Lower leg skin (tissue), 4 donors: ENCODE results near the gene PLPPR3. TPM values are rescaled to one million over a fixed set of nuclear protein-coding genes. Genes with fewer than 3 reads are reported as not detected.
A peak's percentile ranks its signal among the peaks of the same experiment; 100 is the strongest.

Experiments
- DNase-seq, 2 donors: peaks; one replicate each; pipeline ENCODE4 v3.0.0-alpha.2; 2019; ENCODE audit warnings: low spot score in 2 of 2
- H3K4me3 ChIP-seq: fragments of 200-600 bp; sonication (generic); 2 replicates; pipeline ENCODE4 v1.5.1; 2017; ENCODE audit warnings: mild to moderate bottlenecking, low read depth; ENCODE audit not compliant: poor library complexity, severe bottlenecking
- POLR2A ChIP-seq, 2 donors: fragments of 450-650 bp; IDR thresholded peaks; one replicate each; pipeline ENCODE4 v1.6.1; 2016 to 2017; ENCODE audit warnings: antibody characterized with exemption in 2 of 2, mild to moderate bottlenecking in 1 of 2, moderate library complexity in 1 of 2
- WGBS, 2 donors: methylation state at CpG; one replicate each; pipeline ENCODE4 v1.1.5; 2018; 5-methylcytosine and 5-hydroxymethylcytosine counted together
- intact Hi-C: fragments of 100-400 bp; cut with DNase I; formaldehyde crosslinking; loops from one replicate; pipeline ENCODE4 v1.15.0; 2023; ENCODE audit warnings: low total_unique reads
- total RNA-seq, 4 donors: library from RNA; depleted of rRNA; stranded (reverse); fragments of >200 nt; gene quantifications; one replicate each; pipeline ENCODE4 v1.1.0, GENCODE V29; 2016
- TF ChIP-seq, protein P1 (sequence below), 3 donors: fragments of 450-650 bp; IDR thresholded peaks; one replicate each; pipeline ENCODE4 v1.5.1; 2016; ENCODE audit warnings: antibody characterized with exemption in 3 of 3, mild to moderate bottlenecking in 3 of 3, moderate library complexity in 2 of 3

PLPPR3 gene
- total RNA-seq, 4 donors from 2014 or later: not detected

DNA sequence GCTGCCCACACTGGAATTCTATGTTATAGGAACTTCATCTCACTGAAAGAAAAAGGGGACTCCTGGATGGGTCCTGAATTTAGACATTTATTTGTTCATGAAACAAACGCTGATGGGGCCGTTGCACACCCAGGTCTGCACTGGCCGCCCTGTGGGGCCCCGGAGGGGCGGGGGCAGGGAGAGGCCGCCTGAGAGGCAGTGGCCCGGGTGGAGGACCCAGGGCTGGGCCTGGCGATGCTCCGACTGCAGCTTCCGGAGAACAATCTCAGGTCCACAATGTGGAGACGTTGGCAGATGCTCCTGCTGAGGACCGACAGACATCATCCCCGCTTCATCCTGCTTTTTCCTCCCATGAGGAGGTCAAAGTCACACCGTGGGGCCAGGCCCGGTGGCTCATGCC lies 40.8 kb downstream of the PLPPR3 start:
- 88 to 92% methylated on average over 14 to 15 of the region's 15 CpGs for WGBS, 2 donors
- TF ChIP-seq POLR2A (IDR thresholded peaks at IDR 0.05): no peak
- TF ChIP-seq, protein P1, sequence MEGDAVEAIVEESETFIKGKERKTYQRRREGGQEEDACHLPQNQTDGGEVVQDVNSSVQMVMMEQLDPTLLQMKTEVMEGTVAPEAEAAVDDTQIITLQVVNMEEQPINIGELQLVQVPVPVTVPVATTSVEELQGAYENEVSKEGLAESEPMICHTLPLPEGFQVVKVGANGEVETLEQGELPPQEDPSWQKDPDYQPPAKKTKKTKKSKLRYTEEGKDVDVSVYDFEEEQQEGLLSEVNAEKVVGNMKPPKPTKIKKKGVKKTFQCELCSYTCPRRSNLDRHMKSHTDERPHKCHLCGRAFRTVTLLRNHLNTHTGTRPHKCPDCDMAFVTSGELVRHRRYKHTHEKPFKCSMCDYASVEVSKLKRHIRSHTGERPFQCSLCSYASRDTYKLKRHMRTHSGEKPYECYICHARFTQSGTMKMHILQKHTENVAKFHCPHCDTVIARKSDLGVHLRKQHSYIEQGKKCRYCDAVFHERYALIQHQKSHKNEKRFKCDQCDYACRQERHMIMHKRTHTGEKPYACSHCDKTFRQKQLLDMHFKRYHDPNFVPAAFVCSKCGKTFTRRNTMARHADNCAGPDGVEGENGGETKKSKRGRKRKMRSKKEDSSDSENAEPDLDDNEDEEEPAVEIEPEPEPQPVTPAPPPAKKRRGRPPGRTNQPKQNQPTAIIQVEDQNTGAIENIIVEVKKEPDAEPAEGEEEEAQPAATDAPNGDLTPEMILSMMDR (IDR thresholded peaks at IDR 0.05): no peak
- H3K4me3 ChIP-seq: no peak overlapping the region
- DNase-seq: no peak
- intact Hi-C loops: no loop called here

- peak; percentile 84 to 94 for DNase-seq
Observed at GRCh38 chr19:778910-779653, 42.7 kb downstream of the PLPPR3 start.

GRCh38 chr19:776549-776948 lies 45.2 kb downstream of the PLPPR3 start:
- H3K4me3 ChIP-seq: no peak overlapping the region
- TF ChIP-seq, protein P1 (IDR thresholded peaks at IDR 0.05): no peak
- no peak for TF ChIP-seq POLR2A (IDR thresholded peaks at IDR 0.05)
- no peak for DNase-seq
- intact Hi-C loops: no loop called here
- WGBS, 2 donors: 59 to 81% methylated on average over 16 to 18 of the region's 18 CpGs

More at GRCh38 chr19:778910-779653, 42.7 kb downstream of the PLPPR3 start:
- H3K4me3 ChIP-seq: no peak overlapping the region
- 28 to 33% methylated on average over 36 of the region's 36 CpGs for WGBS, 2 donors
- TF ChIP-seq, protein P1 (IDR thresholded peaks at IDR 0.05): no peak
- no peak for TF ChIP-seq POLR2A (IDR thresholded peaks at IDR 0.05)
- intact Hi-C loops: no loop called here

DNA sequence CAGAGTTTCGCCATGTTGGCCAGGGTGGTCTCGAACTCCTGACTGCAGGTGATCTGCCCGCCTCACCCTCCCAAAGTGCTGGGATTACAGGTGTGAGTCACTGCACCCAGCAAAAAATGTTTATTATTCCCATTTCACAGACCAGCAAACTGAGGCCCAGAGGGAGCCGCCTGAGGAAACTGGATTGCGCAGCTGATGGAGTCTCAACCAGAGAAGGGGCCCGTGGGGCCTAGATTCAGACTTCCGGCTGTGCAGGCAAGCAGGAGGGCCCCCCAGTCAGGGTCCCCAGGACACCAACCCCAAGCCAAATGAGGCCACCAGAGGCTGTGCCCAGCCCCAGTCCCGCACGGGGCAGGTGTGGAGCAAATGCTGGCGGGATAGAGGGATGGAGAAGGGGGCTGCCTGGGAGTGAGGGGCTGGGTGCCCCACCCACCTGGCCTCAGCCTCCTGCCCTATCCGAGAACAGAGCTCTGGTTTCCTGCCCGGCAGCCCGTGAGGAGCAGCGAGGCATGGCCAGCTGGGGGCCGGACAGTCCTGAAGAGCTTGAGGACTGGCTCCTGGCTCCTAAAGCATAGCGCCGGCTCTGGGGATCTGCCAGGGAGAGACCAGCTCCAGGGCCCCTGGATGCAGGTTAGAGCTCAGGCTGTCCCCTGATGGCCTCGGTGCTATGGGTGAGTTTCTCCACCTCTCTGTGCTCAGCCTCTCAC lies 48.9 kb downstream of the PLPPR3 start:
- no peak for DNase-seq
- TF ChIP-seq, protein P1 (IDR thresholded peaks at IDR 0.05): no peak
- no peak for TF ChIP-seq POLR2A (IDR thresholded peaks at IDR 0.05)
- intact Hi-C loops: no loop called here
- H3K4me3 ChIP-seq: no peak overlapping the region
- WGBS, 2 donors: 89 to 94% methylated on average over 11 to 13 of the region's 18 CpGs

DNA sequence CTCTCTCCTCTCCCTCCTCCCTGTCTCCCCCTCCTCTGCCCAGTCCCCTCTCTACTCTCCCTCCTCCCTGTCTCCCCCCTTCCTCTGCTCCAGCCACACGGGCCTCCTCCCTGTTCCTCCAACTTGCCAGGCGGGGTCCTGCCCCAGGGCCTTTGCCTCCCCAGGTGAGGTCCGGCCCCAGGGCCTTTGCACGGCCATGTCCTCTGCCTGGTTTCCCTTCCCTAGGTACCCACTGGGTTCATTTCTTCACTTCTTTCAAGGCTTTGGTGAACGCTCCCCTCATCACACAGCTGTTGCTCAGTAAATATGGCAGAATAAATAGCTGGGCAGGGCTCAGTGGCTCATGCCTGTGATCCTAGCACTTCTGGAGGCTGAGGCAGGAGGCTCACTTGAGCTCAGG lies 49.7 kb downstream of the PLPPR3 start:
- DNase-seq: no peak
- 78 to 92% methylated on average over 5 of the region's 5 CpGs for WGBS, 2 donors
- TF ChIP-seq, protein P1 (IDR thresholded peaks at IDR 0.05): no peak
- TF ChIP-seq POLR2A (IDR thresholded peaks at IDR 0.05): no peak
- no peak overlapping the region for H3K4me3 ChIP-seq
- intact Hi-C loops: no loop called here
